ENCODE data around the gene GJB5. TPM values are rescaled to one million over a fixed set of nuclear protein-coding genes. Genes with fewer than 3 reads are reported as not detected.

GJB5 gene
- total and polyA plus RNA-seq, 9 of the 15 experiments (the other 6 are each of a cell fraction or from before 2014, with no cell fraction given) = 0.04 TPM; not detected in 8

DNA sequence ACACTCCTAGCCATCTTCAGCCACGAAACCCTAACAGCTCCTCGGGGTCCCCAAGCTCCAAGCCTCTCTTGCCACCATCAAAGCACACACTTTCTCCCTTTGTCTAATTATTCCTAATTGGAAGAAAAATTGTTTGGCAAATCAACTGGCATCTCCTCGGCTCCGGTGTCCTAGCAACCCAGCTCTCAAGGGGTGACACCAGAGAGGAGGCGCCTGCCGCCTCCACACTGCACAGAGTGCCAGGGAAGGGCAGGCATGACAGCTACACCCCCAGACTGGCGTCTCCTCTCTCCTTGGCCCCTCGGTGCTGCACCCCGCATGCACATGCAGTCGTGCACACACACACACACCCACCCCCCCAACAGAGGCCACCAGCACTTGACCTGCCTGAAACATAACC is 18.2 kb upstream of the GJB5 start (continued):
- TF ChIP-seq, protein P1, sequence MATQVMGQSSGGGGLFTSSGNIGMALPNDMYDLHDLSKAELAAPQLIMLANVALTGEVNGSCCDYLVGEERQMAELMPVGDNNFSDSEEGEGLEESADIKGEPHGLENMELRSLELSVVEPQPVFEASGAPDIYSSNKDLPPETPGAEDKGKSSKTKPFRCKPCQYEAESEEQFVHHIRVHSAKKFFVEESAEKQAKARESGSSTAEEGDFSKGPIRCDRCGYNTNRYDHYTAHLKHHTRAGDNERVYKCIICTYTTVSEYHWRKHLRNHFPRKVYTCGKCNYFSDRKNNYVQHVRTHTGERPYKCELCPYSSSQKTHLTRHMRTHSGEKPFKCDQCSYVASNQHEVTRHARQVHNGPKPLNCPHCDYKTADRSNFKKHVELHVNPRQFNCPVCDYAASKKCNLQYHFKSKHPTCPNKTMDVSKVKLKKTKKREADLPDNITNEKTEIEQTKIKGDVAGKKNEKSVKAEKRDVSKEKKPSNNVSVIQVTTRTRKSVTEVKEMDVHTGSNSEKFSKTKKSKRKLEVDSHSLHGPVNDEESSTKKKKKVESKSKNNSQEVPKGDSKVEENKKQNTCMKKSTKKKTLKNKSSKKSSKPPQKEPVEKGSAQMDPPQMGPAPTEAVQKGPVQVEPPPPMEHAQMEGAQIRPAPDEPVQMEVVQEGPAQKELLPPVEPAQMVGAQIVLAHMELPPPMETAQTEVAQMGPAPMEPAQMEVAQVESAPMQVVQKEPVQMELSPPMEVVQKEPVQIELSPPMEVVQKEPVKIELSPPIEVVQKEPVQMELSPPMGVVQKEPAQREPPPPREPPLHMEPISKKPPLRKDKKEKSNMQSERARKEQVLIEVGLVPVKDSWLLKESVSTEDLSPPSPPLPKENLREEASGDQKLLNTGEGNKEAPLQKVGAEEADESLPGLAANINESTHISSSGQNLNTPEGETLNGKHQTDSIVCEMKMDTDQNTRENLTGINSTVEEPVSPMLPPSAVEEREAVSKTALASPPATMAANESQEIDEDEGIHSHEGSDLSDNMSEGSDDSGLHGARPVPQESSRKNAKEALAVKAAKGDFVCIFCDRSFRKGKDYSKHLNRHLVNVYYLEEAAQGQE (IDR thresholded peaks at IDR 0.05; ENCODE audit: borderline replicate concordance) = no peak
- TF ChIP-seq, protein P1 (CRISPR knock-in tag; IDR thresholded peaks at IDR 0.05; ENCODE audit: low read depth) = no peak
- TF ChIP-seq DLX4 (CRISPR knock-in tag; IDR thresholded peaks at IDR 0.05) (no peak), ZNF121 (CRISPR knock-in tag; conservative IDR thresholded peaks at IDR 0.05) (no peak), JUN (IDR thresholded peaks at IDR 0.05; ENCODE audit: borderline replicate concordance, low read depth, low read length) (no peak), JUN (CRISPR knock-in tag; IDR thresholded peaks at IDR 0.05; ENCODE audit: borderline replicate concordance) (no peak), RAD51 (IDR thresholded peaks at IDR 0.05; ENCODE audit: borderline replicate concordance, low read depth) (no peak), SMAD4 (CRISPR knock-in tag; conservative IDR thresholded peaks at IDR 0.05) (no peak), HCFC1 (IDR thresholded peaks at IDR 0.05; ENCODE audit: low read depth, low read length) (no peak)
- TF ChIP-seq, protein P2, sequence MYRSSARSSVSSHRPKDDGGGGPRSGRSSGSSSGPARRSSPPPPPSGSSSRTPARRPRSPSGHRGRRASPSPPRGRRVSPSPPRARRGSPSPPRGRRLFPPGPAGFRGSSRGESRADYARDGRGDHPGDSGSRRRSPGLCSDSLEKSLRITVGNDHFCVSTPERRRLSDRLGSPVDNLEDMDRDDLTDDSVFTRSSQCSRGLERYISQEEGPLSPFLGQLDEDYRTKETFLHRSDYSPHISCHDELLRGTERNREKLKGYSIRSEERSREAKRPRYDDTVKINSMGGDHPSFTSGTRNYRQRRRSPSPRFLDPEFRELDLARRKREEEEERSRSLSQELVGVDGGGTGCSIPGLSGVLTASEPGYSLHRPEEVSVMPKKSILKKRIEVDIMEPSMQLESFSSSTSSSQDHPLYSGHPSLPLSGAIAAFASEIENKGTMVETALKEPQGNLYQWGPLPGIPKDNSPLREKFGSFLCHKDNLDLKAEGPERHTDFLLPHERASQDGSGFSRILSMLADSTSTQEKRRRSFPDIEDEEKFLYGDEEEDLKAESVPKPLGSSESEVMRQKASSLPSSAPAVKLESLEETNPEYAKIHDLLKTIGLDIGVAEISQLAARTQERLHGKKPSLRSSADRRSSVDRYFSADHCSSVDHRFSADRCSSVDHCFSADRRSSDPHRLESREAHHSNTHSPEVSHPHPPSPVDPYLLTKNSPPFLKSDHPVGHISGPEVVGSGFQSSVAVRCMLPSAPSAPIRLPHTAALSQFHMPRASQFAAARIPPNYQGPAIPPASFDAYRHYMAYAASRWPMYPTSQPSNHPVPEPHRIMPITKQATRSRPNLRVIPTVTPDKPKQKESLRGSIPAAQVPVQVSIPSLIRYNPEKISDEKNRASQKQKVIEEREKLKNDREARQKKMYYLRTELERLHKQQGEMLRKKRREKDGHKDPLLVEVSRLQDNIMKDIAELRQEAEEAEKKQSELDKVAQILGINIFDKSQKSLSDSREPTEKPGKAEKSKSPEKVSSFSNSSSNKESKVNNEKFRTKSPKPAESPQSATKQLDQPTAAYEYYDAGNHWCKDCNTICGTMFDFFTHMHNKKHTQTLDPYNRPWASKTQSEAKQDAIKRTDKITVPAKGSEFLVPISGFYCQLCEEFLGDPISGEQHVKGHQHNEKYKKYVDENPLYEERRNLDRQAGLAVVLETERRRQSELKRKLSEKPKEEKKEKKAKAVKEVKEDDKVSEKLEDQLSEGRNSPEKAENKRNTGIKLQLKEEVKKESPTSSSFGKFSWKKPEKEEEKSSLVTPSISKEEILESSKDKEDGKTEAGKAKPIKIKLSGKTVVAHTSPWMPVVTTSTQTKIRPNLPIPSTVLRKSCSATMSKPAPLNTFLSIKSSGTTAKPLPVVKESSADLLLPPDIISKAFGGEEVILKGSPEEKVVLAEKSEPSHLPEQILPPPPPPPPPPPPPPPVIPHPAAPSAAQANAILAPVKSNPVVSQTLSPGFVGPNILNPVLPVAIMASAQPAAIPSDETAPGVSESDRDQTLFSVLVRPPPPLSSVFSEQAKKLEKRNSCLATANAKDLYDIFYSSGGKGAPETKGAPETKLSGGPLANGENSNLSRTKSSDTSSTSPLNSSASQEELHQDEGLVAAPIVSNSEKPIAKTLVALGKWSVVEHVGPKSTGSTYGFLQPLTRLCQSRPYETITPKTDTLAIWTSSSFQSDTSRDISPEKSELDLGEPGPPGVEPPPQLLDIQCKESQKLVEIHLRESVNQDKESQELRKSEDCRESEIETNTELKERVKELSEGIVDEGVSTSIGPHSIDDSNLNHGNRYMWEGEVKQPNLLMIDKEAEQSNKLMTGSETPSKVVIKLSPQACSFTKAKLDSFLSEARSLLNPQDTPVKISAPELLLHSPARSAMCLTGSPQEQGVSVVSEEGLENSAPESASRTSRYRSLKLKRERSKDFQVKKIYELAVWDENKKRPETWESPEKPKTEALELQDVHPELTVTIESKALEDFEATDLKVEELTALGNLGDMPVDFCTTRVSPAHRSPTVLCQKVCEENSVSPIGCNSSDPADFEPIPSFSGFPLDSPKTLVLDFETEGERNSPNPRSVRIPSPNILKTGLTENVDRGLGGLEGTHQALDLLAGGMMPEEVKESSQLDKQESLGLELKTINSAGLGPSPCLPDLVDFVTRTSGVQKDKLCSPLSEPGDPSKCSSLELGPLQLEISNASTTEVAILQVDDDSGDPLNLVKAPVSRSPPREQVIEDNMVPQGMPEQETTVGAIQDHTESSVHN (IDR thresholded peaks at IDR 0.05; ENCODE audit: borderline replicate concordance in 1 of 2, low read depth in 1 of 2) = no peak

Data from K562 (cell line).